ENCODE results near the gene DLEC1.

The DLEC1 gene

GRCh38 chr3:38017445-38018295 is 21.3 kb upstream of the DLEC1 start:
- TF ChIP-seq CTCF (IDR thresholded peaks at IDR 0.05; ENCODE audit: insufficient read depth, low read depth, low read length, missing control alignments), result no peak
- DNase-seq (ENCODE audit: low read depth), result no peak
- H3K4me3 ChIP-seq (ENCODE audit: low read depth, low read length), result no peak overlapping the region

- no peak for DNase-seq (ENCODE audit: low read depth)
- TF ChIP-seq CTCF (IDR thresholded peaks at IDR 0.05; ENCODE audit: insufficient read depth, low read depth, low read length, missing control alignments), result no peak
- H3K4me3 ChIP-seq (ENCODE audit: low read depth, low read length), result no peak overlapping the region
These were observed 20.4 kb upstream of the DLEC1 start for GRCh38 chr3:38018296-38019266.

- TF ChIP-seq CTCF (IDR thresholded peaks at IDR 0.05; ENCODE audit: insufficient read depth, low read depth, low read length, missing control alignments), result no peak
- no peak for DNase-seq (ENCODE audit: low read depth)
- H3K4me3 ChIP-seq (ENCODE audit: low read depth, low read length), result no peak overlapping the region
These were observed 19.2 kb upstream of the DLEC1 start for GRCh38 chr3:38019658-38020341.

- no peak for DNase-seq (ENCODE audit: low read depth)
- no peak overlapping the region for H3K4me3 ChIP-seq (ENCODE audit: low read depth, low read length)
- no peak for TF ChIP-seq CTCF (IDR thresholded peaks at IDR 0.05; ENCODE audit: insufficient read depth, low read depth, low read length, missing control alignments)
These were observed 18.7 kb upstream of the DLEC1 start for GRCh38 chr3:38020342-38020726.

GRCh38 chr3:38021196-38021595 is 17.8 kb upstream of the DLEC1 start:
- DNase-seq (ENCODE audit: low read depth), result no peak

More at GRCh38 chr3:38021196-38021595, 17.8 kb upstream of the DLEC1 start:
- H3K4me3 ChIP-seq (ENCODE audit: low read depth, low read length), result no peak overlapping the region
- TF ChIP-seq CTCF (IDR thresholded peaks at IDR 0.05; ENCODE audit: insufficient read depth, low read depth, low read length, missing control alignments), result no peak
